HCT116 (cell line): Measurements from ENCODE around the gene NCCRP1. TPM values are rescaled to one million over a fixed set of nuclear protein-coding genes. Genes with fewer than 3 reads are reported as not detected.

Experiments
- ATAC-seq: fragments of 200-7000 bp; cut with Tn5 transposase; 2 replicates; pipeline ENCODE4 v1.9.1; 2020; ENCODE audit warnings: mild to moderate bottlenecking, moderate library complexity
- BruUV-seq: library from RNA; stranded (reverse); fragments of 400-500 nt; replicated peaks from 2 replicates; lab custom pipeline; 2021; lab: Mats Ljungman, UMichigan
- CTCF ChIA-PET: fragments of 300-600 bp; sonication (Branson Sonifier 250); formaldehyde crosslinking; loops from one replicate; lab custom pipeline; 2021; ENCODE audit warnings: antibody characterized with exemption; lab: Charles Lee
- POLR2A ChIA-PET: fragments of 300-600, 350-600 bp; sonication (Branson Sonifier 250); formaldehyde crosslinking; loops from one replicate; lab custom pipeline; 2021; ENCODE audit warnings: antibody characterized with exemption; lab: Charles Lee
- RAD21 ChIA-PET, 2 experiments: fragments of 300-600 bp; sonication (Branson Sonifier 250); formaldehyde crosslinking; loops; one replicate each; lab custom pipeline; 2023; ENCODE audit warnings: low total read pairs in 2 of 2; ENCODE audit not compliant: uncharacterized antibody in 2 of 2, unreplicated experiment in 2 of 2, low non-redundant PET in 1 of 2; lab: Charles Lee
- DNase-seq: peaks from one replicate; pipeline ENCODE4 v3.0.0-alpha.2; 2010; ENCODE audit warnings: low read depth, low spot score
- H2AFZ ChIP-seq: fragments of 200-600 bp; shearing (Covaris generic), sonication (generic); 2 replicates; pipeline ENCODE4 v1.6.1; 2017; ENCODE audit warnings: low read depth, mixed run types, mixed read lengths, antibody characterized with exemption, low read length; ENCODE audit not compliant: poor library complexity, severe bottlenecking
- H3K27ac ChIP-seq: 2 replicates; pipeline ENCODE4 v1.5.1; 2012; ENCODE audit warnings: low read depth, low read length
- H3K27me3 ChIP-seq: fragments of 200-600 bp; sonication (generic); 2 replicates; pipeline ENCODE4 v1.6.1; 2016; ENCODE audit warnings: mixed run types, low read length, mixed read lengths; ENCODE audit not compliant: insufficient read depth
- H3K36me3 ChIP-seq, 2 experiments: fragments of 200-500 bp in 1 of 2; fragments of 200-600 bp in 1 of 2; sonication (Bioruptor generic) in 1 of 2; sonication (generic) in 1 of 2; 2 replicates each; pipeline versions ENCODE4 v1.5.1 to v1.6.1; 2014 to 2016; ENCODE audit warnings: low read length in 2 of 2, inconsistent platforms in 1 of 2, mixed read lengths in 1 of 2, mixed run types in 1 of 2; ENCODE audit not compliant: insufficient read depth in 2 of 2, control insufficient read depth in 1 of 2
- H3K4me1 ChIP-seq, 2 experiments: fragments of 200-600 bp in 1 of 2; sonication (generic) in 1 of 2; 2 replicates each; pipeline versions ENCODE4 v1.5.1 to v1.6.1; 2012 to 2017; ENCODE audit warnings: low read length in 2 of 2, inconsistent platforms in 1 of 2, mild to moderate bottlenecking in 1 of 2, mixed read lengths in 1 of 2, mixed run types in 1 of 2, moderate library complexity in 1 of 2; ENCODE audit not compliant: insufficient read depth in 2 of 2, control insufficient read depth in 1 of 2
- H3K4me2 ChIP-seq: fragments of 200-600 bp; sonication (generic); 2 replicates; pipeline ENCODE4 v1.6.1; 2017; ENCODE audit warnings: mixed run types, low read length, mixed read lengths
- H3K4me3 ChIP-seq, 2 experiments: fragments of 200-600 bp in 1 of 2; sonication (generic) in 1 of 2; replicated peaks in 1 of 2; 2 replicates each; pipeline ENCODE4 v1.5.1; 2011 to 2016; ENCODE audit warnings: low read length in 2 of 2, control low read depth in 1 of 2, low read depth in 1 of 2, mild to moderate bottlenecking in 1 of 2, mixed read lengths in 1 of 2, mixed run types in 1 of 2
- H3K79me2 ChIP-seq: fragments of 200-600 bp; sonication (generic); 2 replicates; pipeline ENCODE4 v1.6.1; 2017; ENCODE audit warnings: mild to moderate bottlenecking, mixed run types, low read length, moderate library complexity, mixed read lengths; ENCODE audit not compliant: insufficient read depth
- H3K9ac ChIP-seq: fragments of 200-600 bp; sonication (generic); 2 replicates; pipeline ENCODE4 v1.6.1; 2016; ENCODE audit warnings: low read length, mixed read lengths
- H3K9me2 ChIP-seq: fragments of 200-600 bp; sonication (generic), shearing (Covaris generic); 2 replicates; pipeline ENCODE4 v1.6.1; 2017; ENCODE audit warnings: mixed run types, mild to moderate bottlenecking, moderate library complexity; ENCODE audit not compliant: insufficient read depth
- H3K9me3 ChIP-seq, 2 experiments: fragments of 200-500 bp in 1 of 2; fragments of 200-600 bp in 1 of 2; sonication (Bioruptor generic) in 1 of 2; sonication (generic) in 1 of 2; 2 replicates each; pipeline ENCODE4 v1.6.1; 2014 to 2017; ENCODE audit warnings: low read length in 2 of 2, mixed read lengths in 2 of 2, inconsistent platforms in 1 of 2, low read depth in 1 of 2, mild to moderate bottlenecking in 1 of 2, mixed run types in 1 of 2, moderate library complexity in 1 of 2; ENCODE audit not compliant: control insufficient read depth in 1 of 2, insufficient read depth in 1 of 2
- H4K20me1 ChIP-seq: fragments of 200-600 bp; sonication (generic), shearing (Covaris generic); 2 replicates; pipeline ENCODE4 v1.6.1; 2017; ENCODE audit warnings: mixed run types, mild to moderate bottlenecking, moderate library complexity; ENCODE audit not compliant: insufficient read depth
- JUND ChIP-seq: IDR thresholded peaks from 2 replicates; pipeline ENCODE4 v1.6.1; 2012
- POLR2A ChIP-seq: IDR thresholded peaks from 2 replicates; pipeline ENCODE4 v1.7.0; 2011; ENCODE audit warnings: borderline replicate concordance; ENCODE audit not compliant: insufficient read depth, insufficient read length; ENCODE audit errors: extremely low read depth
- YY1 ChIP-seq: IDR thresholded peaks from 2 replicates; pipeline ENCODE4 v1.6.1; 2011; ENCODE audit warnings: low read length, low read depth, moderate library complexity, mild to moderate bottlenecking; ENCODE audit not compliant: insufficient replicate concordance; ENCODE audit errors: extremely low read depth
- ZBTB33 ChIP-seq: IDR thresholded peaks from 2 replicates; pipeline ENCODE4 v1.6.1; 2011; ENCODE audit warnings: mild to moderate bottlenecking, low read length, moderate library complexity; ENCODE audit not compliant: insufficient replicate concordance; ENCODE audit errors: extremely low read depth
- intact Hi-C: fragments of 100-400 bp; cut with micrococcal nuclease; formaldehyde crosslinking; loops from 2 replicates; pipeline ENCODE4 v1.10.0; 2022
- total RNA-seq: library from RNA; stranded (reverse); gene quantifications from one replicate; pipeline ENCODE4 v1.2.1, GENCODE V29; 2021; ENCODE audit not compliant: unreplicated experiment
- TF ChIP-seq, protein P1 (sequence below): IDR thresholded peaks from 2 replicates; pipeline ENCODE4 v1.6.1; 2012; ENCODE audit warnings: low read depth
- TF ChIP-seq, protein P2 (sequence below), 3 experiments: fragments of 200-600 bp in 1 of 3; sonication (generic) in 1 of 3; IDR thresholded peaks in 2 of 3; conservative IDR thresholded peaks in 1 of 3; 2 replicates each; pipeline ENCODE4 v1.5.1; 2012 to 2017; ENCODE audit warnings: low read depth in 2 of 3, low read length in 2 of 3, antibody characterized with exemption in 1 of 3, borderline replicate concordance in 1 of 3, control low read depth in 1 of 3, mild to moderate bottlenecking in 1 of 3, mixed read lengths in 1 of 3, mixed run types in 1 of 3, moderate library complexity in 1 of 3; ENCODE audit not compliant: insufficient read depth in 1 of 3

NCCRP1 gene
- total RNA-seq, 1 experiment from 2014 or later: 0.12 TPM

- RAD21 ChIA-PET: no interaction called here
- CTCF ChIA-PET: no interaction called here
- no peak overlapping the region for H3K9ac ChIP-seq
Measured at GRCh38 chr19:39193803-39194202, 3.0 kb upstream of the NCCRP1 start.

More at GRCh38 chr19:39193803-39194202, 3.0 kb upstream of the NCCRP1 start:
- Histone ChIP-seq H2AFZ (no peak overlapping the region), H3K27ac (no peak overlapping the region), H3K27me3 (no peaks in the 10 kb centered on the region), H4K20me1 (no peaks in the 10 kb centered on the region), H3K9me2 (no peaks in the 10 kb centered on the region), H3K4me1 (peaks cover 0 to 27% of the 10 kb centered on the region in 2 experiments; a peak in 2 of 4 replicates), H3K4me3 (no peak overlapping the region), H3K9me3 (no peaks in the 10 kb centered on the region), H3K79me2 (no peaks in the 10 kb centered on the region), H3K4me2 (peak overlapping the region; percentile 17; the same call in 1 of the 2 replicates), H3K36me3 (no peaks in the 10 kb centered on the region)
- no TSS peak for BruUV-seq
- ATAC-seq: no peak
- TF ChIP-seq JUND (no peak), POLR2A (no peak), YY1 (no peak), ZBTB33 (no peak)
- TF ChIP-seq, protein P1, sequence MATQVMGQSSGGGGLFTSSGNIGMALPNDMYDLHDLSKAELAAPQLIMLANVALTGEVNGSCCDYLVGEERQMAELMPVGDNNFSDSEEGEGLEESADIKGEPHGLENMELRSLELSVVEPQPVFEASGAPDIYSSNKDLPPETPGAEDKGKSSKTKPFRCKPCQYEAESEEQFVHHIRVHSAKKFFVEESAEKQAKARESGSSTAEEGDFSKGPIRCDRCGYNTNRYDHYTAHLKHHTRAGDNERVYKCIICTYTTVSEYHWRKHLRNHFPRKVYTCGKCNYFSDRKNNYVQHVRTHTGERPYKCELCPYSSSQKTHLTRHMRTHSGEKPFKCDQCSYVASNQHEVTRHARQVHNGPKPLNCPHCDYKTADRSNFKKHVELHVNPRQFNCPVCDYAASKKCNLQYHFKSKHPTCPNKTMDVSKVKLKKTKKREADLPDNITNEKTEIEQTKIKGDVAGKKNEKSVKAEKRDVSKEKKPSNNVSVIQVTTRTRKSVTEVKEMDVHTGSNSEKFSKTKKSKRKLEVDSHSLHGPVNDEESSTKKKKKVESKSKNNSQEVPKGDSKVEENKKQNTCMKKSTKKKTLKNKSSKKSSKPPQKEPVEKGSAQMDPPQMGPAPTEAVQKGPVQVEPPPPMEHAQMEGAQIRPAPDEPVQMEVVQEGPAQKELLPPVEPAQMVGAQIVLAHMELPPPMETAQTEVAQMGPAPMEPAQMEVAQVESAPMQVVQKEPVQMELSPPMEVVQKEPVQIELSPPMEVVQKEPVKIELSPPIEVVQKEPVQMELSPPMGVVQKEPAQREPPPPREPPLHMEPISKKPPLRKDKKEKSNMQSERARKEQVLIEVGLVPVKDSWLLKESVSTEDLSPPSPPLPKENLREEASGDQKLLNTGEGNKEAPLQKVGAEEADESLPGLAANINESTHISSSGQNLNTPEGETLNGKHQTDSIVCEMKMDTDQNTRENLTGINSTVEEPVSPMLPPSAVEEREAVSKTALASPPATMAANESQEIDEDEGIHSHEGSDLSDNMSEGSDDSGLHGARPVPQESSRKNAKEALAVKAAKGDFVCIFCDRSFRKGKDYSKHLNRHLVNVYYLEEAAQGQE: no peak
- TF ChIP-seq, protein P2, sequence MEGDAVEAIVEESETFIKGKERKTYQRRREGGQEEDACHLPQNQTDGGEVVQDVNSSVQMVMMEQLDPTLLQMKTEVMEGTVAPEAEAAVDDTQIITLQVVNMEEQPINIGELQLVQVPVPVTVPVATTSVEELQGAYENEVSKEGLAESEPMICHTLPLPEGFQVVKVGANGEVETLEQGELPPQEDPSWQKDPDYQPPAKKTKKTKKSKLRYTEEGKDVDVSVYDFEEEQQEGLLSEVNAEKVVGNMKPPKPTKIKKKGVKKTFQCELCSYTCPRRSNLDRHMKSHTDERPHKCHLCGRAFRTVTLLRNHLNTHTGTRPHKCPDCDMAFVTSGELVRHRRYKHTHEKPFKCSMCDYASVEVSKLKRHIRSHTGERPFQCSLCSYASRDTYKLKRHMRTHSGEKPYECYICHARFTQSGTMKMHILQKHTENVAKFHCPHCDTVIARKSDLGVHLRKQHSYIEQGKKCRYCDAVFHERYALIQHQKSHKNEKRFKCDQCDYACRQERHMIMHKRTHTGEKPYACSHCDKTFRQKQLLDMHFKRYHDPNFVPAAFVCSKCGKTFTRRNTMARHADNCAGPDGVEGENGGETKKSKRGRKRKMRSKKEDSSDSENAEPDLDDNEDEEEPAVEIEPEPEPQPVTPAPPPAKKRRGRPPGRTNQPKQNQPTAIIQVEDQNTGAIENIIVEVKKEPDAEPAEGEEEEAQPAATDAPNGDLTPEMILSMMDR (IDR thresholded peaks at IDR 0.05 in 2 of 3, conservative IDR thresholded peaks at IDR 0.05 in 1 of 3; ENCODE audit: borderline replicate concordance in 1 of 3, insufficient read depth in 1 of 3, low read depth in 2 of 3, low read length in 2 of 3): no peak
- intact Hi-C loops: no loop called here
- no peak for DNase-seq
- POLR2A ChIA-PET: no interaction called here
